Activated CD4-positive, alpha-beta T cell treated with anti-CD3 and anti-CD28 coated beads, Interleukin-2, amount 10 ng/mL, durations not matched to agents 24 days and 14 days (primary cell): ENCODE results near the gene BMPR2. TPM values are rescaled to one million over a fixed set of nuclear protein-coding genes. Genes with fewer than 3 reads are reported as not detected.
"Not testable (repeated sequence)": the region's sequence is repeated elsewhere in the genome, so short reads cannot be mapped to it uniquely, and the experiment has no call there.

ENCODE experiments used
- DNase-seq: peaks from one replicate; pipeline ENCODE4 v3.0.0; 2022
- H3K27ac Mint-ChIP-seq: one replicate; pipeline ENCODE4 v1.8.0; 2022; ENCODE audit warnings: mild to moderate bottlenecking, mixed read lengths
- H3K27me3 Mint-ChIP-seq: one replicate; pipeline ENCODE4 v1.8.0; 2022; ENCODE audit warnings: mixed read lengths
- H3K36me3 Mint-ChIP-seq: one replicate; pipeline ENCODE4 v1.8.0; 2022; ENCODE audit warnings: low read depth, mild to moderate bottlenecking, mixed read lengths
- H3K4me1 Mint-ChIP-seq: one replicate; pipeline ENCODE4 v1.8.0; 2021; ENCODE audit warnings: mixed read lengths
- H3K4me3 Mint-ChIP-seq: one replicate; pipeline ENCODE4 v1.8.0; 2022; ENCODE audit warnings: mild to moderate bottlenecking, moderate library complexity, mixed read lengths
- H3K9me3 Mint-ChIP-seq: one replicate; pipeline ENCODE4 v1.8.0; 2021; ENCODE audit warnings: mixed read lengths
- intact Hi-C: fragments of 100-400 bp; cut with micrococcal nuclease; formaldehyde crosslinking; loops from one replicate; pipeline ENCODE4 v1.15.1; 2023
- total RNA-seq: library from RNA; stranded (reverse); gene quantifications from 2 replicates; pipeline ENCODE4 v1.2.3, GENCODE V29; 2022

The BMPR2 gene
- total RNA-seq, 1 donor from 2014 or later = 6.3 TPM

GRCh38 chr2:202545523-202545922 lies 169.4 kb downstream of the BMPR2 start:
- Mint-ChIP-seq H3K27ac (no peak overlapping the region), H3K9me3 (no peaks in the 10 kb centered on the region), H3K4me3 (no peak overlapping the region), H3K27me3 (no peaks in the 10 kb centered on the region), H3K36me3 (no peaks in the 10 kb centered on the region), H3K4me1 (no peaks in the 10 kb centered on the region)
- intact Hi-C loops = no loop called here
- DNase-seq = no peak

DNA sequence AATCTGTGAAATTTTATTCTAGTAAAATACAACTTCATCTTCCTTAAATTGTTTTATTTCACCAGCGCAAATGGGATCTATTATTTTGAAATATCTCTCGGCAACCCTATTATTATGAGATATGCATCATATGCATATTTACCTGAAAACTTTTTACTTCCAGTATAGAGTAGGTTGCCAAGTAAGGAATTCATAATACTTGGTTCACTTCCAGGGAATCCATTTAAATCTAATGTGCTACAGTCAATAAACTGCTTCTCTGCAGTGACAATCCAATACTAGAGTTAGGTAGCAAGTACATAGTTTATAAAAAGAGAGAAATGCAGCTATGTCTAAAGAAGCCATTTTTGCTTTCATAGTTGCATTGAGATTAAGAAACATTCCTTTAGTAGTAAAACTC lies 169.8 kb downstream of the BMPR2 start:
- intact Hi-C loops = no loop called here
- Mint-ChIP-seq H3K4me3 (no peak overlapping the region), H3K36me3 (no peaks in the 10 kb centered on the region), H3K27me3 (no peaks in the 10 kb centered on the region), H3K27ac (no peak overlapping the region), H3K9me3 (no peaks in the 10 kb centered on the region), H3K4me1 (no peaks in the 10 kb centered on the region)
- DNase-seq = no peak

DNA sequence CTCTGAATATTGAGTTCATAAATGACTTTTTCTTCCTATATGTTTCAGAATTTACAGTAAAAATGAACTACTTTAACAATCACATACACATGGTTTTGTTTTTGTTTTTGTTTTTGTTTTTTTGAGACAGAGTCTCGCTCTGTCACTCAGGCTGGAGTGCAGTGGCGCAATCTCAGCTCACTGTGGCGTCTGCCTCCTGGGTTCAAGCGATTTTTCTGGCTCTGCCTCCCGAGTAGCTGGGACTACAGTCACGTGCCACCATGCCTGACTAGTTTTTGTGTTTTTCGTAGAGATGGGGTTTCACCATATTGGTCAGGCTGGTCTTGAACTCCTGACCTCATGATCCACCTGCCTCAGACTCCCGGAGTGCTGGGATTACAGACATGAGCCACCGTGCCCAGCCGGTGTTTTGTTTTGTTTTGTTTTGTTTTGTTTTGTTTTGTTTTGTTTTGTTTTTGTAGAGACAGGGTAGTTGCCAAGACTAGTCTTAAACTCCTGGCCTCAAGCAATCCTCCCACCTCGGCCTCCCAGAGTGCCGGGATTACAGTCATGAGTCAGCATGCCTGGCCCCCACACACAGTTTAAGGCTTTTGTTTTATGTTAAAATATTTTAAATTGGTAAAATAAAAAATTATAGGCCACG lies 170.5 kb downstream of the BMPR2 start:
- H3K9me3 Mint-ChIP-seq, H3K27ac Mint-ChIP-seq, H3K36me3 Mint-ChIP-seq, intact Hi-C loops, H3K4me1 Mint-ChIP-seq, H3K4me3 Mint-ChIP-seq, H3K27me3 Mint-ChIP-seq, DNase-seq: not testable (repeated sequence)

GRCh38 chr2:202548240-202548639 lies 172.1 kb downstream of the BMPR2 start:
- H3K27me3 Mint-ChIP-seq = no peaks in the 10 kb centered on the region

DNA sequence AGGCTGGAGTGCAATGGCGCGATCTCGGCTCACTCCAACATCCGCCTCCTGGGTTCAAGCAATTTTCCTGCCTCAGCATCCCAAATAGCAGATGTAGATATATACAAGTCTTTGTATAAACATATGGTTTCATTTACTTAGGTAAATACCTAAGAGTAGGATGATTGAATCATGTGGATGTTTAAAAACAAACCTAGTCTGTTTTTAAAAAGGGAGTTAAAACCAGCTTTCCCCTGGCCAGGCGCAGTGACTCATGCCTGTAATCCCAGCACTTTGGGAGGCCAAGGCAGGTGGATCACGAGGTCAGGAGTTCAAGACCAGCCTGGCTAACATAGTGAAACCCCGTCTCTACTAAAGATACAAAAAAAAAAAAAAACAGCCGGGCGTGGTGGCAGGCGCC lies 174.9 kb downstream of the BMPR2 start:
- H3K27ac Mint-ChIP-seq, DNase-seq, H3K9me3 Mint-ChIP-seq, H3K27me3 Mint-ChIP-seq, intact Hi-C loops, H3K4me1 Mint-ChIP-seq, H3K4me3 Mint-ChIP-seq, H3K36me3 Mint-ChIP-seq: not testable (repeated sequence)

More at GRCh38 chr2:202548240-202548639, 172.1 kb downstream of the BMPR2 start:
- Mint-ChIP-seq H3K36me3 (no peaks in the 10 kb centered on the region), H3K4me3 (no peak overlapping the region), H3K9me3 (no peaks in the 10 kb centered on the region), H3K27ac (no peak overlapping the region), H3K4me1 (no peaks in the 10 kb centered on the region)
- intact Hi-C loops = no loop called here
- DNase-seq = no peak

- DNase-seq = no peak
- H3K4me1 Mint-ChIP-seq = peaks cover 8% of the 10 kb centered on the region
- no peak overlapping the region for H3K4me3 Mint-ChIP-seq
- intact Hi-C loops = no loop called here
- H3K36me3 Mint-ChIP-seq = peaks cover 8% of the 10 kb centered on the region
- no peaks in the 10 kb centered on the region for H3K9me3 Mint-ChIP-seq
- no peaks in the 10 kb centered on the region for H3K27me3 Mint-ChIP-seq
- no peak overlapping the region for H3K27ac Mint-ChIP-seq
Measured at GRCh38 chr2:202555356-202555755, 179.2 kb downstream of the BMPR2 start.

- no peak for DNase-seq
- no peaks in the 10 kb centered on the region for H3K9me3 Mint-ChIP-seq
- no peaks in the 10 kb centered on the region for H3K27me3 Mint-ChIP-seq
- H3K27ac Mint-ChIP-seq = no peak overlapping the region
- H3K4me3 Mint-ChIP-seq = no peak overlapping the region
- H3K4me1 Mint-ChIP-seq = peaks cover 7% of the 10 kb centered on the region
- intact Hi-C loops = no loop called here
- H3K36me3 Mint-ChIP-seq = peaks cover 8% of the 10 kb centered on the region
Measured at GRCh38 chr2:202560200-202560599, 184.1 kb downstream of the BMPR2 start.

GRCh38 chr2:202564226-202564625 lies 188.1 kb downstream of the BMPR2 start:
- DNase-seq = no peak
- intact Hi-C loops = no loop called here
- Mint-ChIP-seq H3K9me3 (no peaks in the 10 kb centered on the region), H3K27ac (no peak overlapping the region), H3K4me3 (no peak overlapping the region), H3K36me3 (no peaks in the 10 kb centered on the region), H3K27me3 (no peaks in the 10 kb centered on the region), H3K4me1 (no peaks in the 10 kb centered on the region)

GRCh38 chr2:202566286-202566685 lies 190.2 kb downstream of the BMPR2 start:
- no peaks in the 10 kb centered on the region for H3K27me3 Mint-ChIP-seq

DNA sequence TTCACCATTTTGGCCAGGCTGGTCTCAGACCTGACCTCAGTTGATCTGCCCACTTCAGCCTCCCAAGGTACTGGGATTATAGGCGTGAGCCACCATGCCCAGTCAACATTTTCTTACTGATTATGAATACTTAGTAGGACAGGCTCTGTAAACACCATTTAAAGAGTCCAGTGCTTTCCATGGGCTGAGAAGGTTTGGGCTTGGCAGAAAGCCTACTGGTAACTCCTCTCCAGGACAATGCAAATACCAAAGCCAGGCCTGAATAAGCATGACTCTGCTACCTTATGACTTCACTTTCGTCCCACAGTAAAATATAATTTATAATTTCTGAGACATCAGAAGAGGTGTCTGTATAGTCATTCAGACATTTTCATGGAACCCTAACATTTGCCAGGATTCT lies 198.4 kb downstream of the BMPR2 start:
- Mint-ChIP-seq H3K4me1 (no peaks in the 10 kb centered on the region), H3K27me3 (no peaks in the 10 kb centered on the region), H3K9me3 (no peaks in the 10 kb centered on the region), H3K27ac (no peak overlapping the region), H3K36me3 (no peaks in the 10 kb centered on the region), H3K4me3 (no peak overlapping the region)
- peak; percentile 47 for DNase-seq
- intact Hi-C loops = loop anchor here (1.0 to 2.0 kb wide), 2 partner anchors 296 to 880 kb away; no protein-coding TSS in a partner anchor

More at GRCh38 chr2:202566286-202566685, 190.2 kb downstream of the BMPR2 start:
- no peaks in the 10 kb centered on the region for H3K36me3 Mint-ChIP-seq
- no peak overlapping the region for H3K4me3 Mint-ChIP-seq
- no peak overlapping the region for H3K27ac Mint-ChIP-seq
- no peaks in the 10 kb centered on the region for H3K4me1 Mint-ChIP-seq
- DNase-seq = no peak
- intact Hi-C loops = no loop called here
- no peaks in the 10 kb centered on the region for H3K9me3 Mint-ChIP-seq

- not testable (repeated sequence) for H3K4me1 Mint-ChIP-seq, H3K27me3 Mint-ChIP-seq, H3K36me3 Mint-ChIP-seq, H3K27ac Mint-ChIP-seq, H3K9me3 Mint-ChIP-seq, H3K4me3 Mint-ChIP-seq
- intact Hi-C loops = loop anchor here (2.0 kb wide), 1 partner anchor 880 kb away; no protein-coding TSS in a partner anchor
- DNase-seq = peak; percentile 53
Measured at GRCh38 chr2:202575194-202575593, 199.1 kb downstream of the BMPR2 start.

- Mint-ChIP-seq H3K27ac (no peak overlapping the region), H3K36me3 (no peaks in the 10 kb centered on the region), H3K4me3 (no peak overlapping the region), H3K27me3 (no peaks in the 10 kb centered on the region), H3K9me3 (no peaks in the 10 kb centered on the region), H3K4me1 (no peaks in the 10 kb centered on the region)
- no peak for DNase-seq
- intact Hi-C loops = no loop called here
Measured at GRCh38 chr2:202577250-202578183, 201.4 kb downstream of the BMPR2 start.

- H3K4me3 Mint-ChIP-seq, H3K36me3 Mint-ChIP-seq, H3K9me3 Mint-ChIP-seq, H3K4me1 Mint-ChIP-seq, H3K27me3 Mint-ChIP-seq, DNase-seq, H3K27ac Mint-ChIP-seq: not testable (repeated sequence)
- intact Hi-C loops = loop anchor here (10.0 kb wide), 1 partner anchor 182 kb away; no protein-coding TSS in a partner anchor
Measured at GRCh38 chr2:202582846-202583245, 206.7 kb downstream of the BMPR2 start.

DNA sequence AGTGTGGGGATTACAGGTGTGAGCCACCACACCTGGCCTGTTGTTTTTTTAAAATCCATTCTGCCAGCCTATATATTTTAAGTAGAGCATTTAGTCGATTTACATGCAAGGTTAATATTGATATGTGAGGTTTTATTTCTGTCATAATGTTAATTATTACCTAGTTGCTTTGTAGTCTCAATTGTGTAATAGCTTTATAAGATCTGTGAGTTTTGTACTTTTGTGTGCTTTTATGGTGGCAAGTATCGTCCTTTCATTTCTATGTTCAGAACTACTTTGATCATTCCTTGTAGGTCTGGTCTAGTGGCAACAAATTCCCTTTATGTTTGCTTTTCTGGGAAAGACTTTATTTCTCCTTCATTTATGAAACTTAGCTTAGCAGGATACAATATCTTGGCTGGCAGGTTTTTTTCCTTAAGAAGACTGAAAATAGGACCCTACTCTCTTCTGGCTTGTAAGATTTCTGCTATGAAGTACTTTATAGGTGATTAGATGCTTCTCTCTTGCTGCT lies 207.6 kb downstream of the BMPR2 start:
- Mint-ChIP-seq H3K36me3 (no peaks in the 10 kb centered on the region), H3K4me3 (no peak overlapping the region), H3K27ac (no peak overlapping the region), H3K9me3 (no peaks in the 10 kb centered on the region), H3K27me3 (peaks cover 3% of the 10 kb centered on the region), H3K4me1 (peaks cover 9% of the 10 kb centered on the region)
- DNase-seq = no peak
- intact Hi-C loops = loop anchor here (10.0 kb wide), 1 partner anchor 181 kb away; no protein-coding TSS in a partner anchor
